ENCODE results near the gene ZNHIT1. TPM values are rescaled to one million over a fixed set of nuclear protein-coding genes. Genes with fewer than 3 reads are reported as not detected.

ZNHIT1 gene
- total RNA-seq, 1 donor from 2014 or later, result 109 TPM

- no peak for DNase-seq (ENCODE audit: low read depth)
- TF ChIP-seq, protein P1, sequence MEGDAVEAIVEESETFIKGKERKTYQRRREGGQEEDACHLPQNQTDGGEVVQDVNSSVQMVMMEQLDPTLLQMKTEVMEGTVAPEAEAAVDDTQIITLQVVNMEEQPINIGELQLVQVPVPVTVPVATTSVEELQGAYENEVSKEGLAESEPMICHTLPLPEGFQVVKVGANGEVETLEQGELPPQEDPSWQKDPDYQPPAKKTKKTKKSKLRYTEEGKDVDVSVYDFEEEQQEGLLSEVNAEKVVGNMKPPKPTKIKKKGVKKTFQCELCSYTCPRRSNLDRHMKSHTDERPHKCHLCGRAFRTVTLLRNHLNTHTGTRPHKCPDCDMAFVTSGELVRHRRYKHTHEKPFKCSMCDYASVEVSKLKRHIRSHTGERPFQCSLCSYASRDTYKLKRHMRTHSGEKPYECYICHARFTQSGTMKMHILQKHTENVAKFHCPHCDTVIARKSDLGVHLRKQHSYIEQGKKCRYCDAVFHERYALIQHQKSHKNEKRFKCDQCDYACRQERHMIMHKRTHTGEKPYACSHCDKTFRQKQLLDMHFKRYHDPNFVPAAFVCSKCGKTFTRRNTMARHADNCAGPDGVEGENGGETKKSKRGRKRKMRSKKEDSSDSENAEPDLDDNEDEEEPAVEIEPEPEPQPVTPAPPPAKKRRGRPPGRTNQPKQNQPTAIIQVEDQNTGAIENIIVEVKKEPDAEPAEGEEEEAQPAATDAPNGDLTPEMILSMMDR (IDR thresholded peaks at IDR 0.05; ENCODE audit: insufficient read depth, low read length, poor library complexity, severe bottlenecking), result no peak
- Histone ChIP-seq H3K36me3 (ENCODE audit: control insufficient read depth, insufficient read depth, low read length) (no peaks in the 10 kb centered on the region), H3K4me3 (ENCODE audit: low read depth, low read length) (no peak overlapping the region), H3K27me3 (ENCODE audit: control insufficient read depth, insufficient read depth, low read length) (peaks cover 24% of the 10 kb centered on the region)
These were observed 11.9 kb upstream of the ZNHIT1 start for GRCh38 chr7:101205901-101206664.

GRCh38 chr7:101206665-101207042, 11.3 kb upstream of the ZNHIT1 start:
- H3K4me3 ChIP-seq (ENCODE audit: low read depth, low read length), result no peak overlapping the region
- DNase-seq (ENCODE audit: low read depth), result no peak
- peaks cover 20% of the 10 kb centered on the region for H3K27me3 ChIP-seq (ENCODE audit: control insufficient read depth, insufficient read depth, low read length)
- H3K36me3 ChIP-seq (ENCODE audit: control insufficient read depth, insufficient read depth, low read length), result no peaks in the 10 kb centered on the region
- TF ChIP-seq, protein P1 (IDR thresholded peaks at IDR 0.05; ENCODE audit: insufficient read depth, low read length, poor library complexity, severe bottlenecking), result no peak

DNA sequence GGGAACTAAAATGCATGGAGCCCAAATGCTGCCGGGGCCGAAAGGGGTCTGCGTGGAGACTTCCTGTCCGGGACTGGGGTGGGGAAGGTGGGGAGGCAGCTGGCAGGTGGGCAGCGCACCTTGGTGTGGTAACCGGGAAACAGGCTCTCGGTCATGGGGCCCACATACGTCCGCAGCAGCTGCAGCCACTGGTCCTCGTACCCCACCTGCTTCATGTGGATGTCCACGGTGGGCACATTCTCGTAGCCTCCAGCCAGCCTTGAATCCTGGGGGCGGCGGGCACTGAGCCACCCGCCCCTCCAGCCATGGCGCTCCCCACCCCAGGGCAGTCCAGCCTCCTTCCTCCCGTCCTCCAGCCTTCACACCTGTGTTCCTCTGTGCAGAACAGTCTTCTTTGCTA, 10.5 kb upstream of the ZNHIT1 start:
- TF ChIP-seq, protein P1 (IDR thresholded peaks at IDR 0.05; ENCODE audit: insufficient read depth, low read length, poor library complexity, severe bottlenecking), result no peak
- Histone ChIP-seq H3K36me3 (ENCODE audit: control insufficient read depth, insufficient read depth, low read length) (no peaks in the 10 kb centered on the region), H3K27me3 (ENCODE audit: control insufficient read depth, insufficient read depth, low read length) (peaks cover 12% of the 10 kb centered on the region), H3K4me3 (ENCODE audit: low read depth, low read length) (no peak overlapping the region)
- DNase-seq (ENCODE audit: low read depth), result no peak

- no peak for DNase-seq (ENCODE audit: low read depth)
- TF ChIP-seq, protein P1 (IDR thresholded peaks at IDR 0.05; ENCODE audit: insufficient read depth, low read length, poor library complexity, severe bottlenecking), result no peak
- Histone ChIP-seq H3K4me3 (ENCODE audit: low read depth, low read length) (no peak overlapping the region), H3K27me3 (ENCODE audit: control insufficient read depth, insufficient read depth, low read length) (no peaks in the 10 kb centered on the region), H3K36me3 (ENCODE audit: control insufficient read depth, insufficient read depth, low read length) (no peaks in the 10 kb centered on the region)
These were observed 9.2 kb upstream of the ZNHIT1 start for GRCh38 chr7:101208794-101209193.

- H3K27me3 ChIP-seq (ENCODE audit: control insufficient read depth, insufficient read depth, low read length), result no peaks in the 10 kb centered on the region
- TF ChIP-seq, protein P1 (IDR thresholded peaks at IDR 0.05; ENCODE audit: insufficient read depth, low read length, poor library complexity, severe bottlenecking), result no peak
- no peak for DNase-seq (ENCODE audit: low read depth)
- no peak overlapping the region for H3K4me3 ChIP-seq (ENCODE audit: low read depth, low read length)
- H3K36me3 ChIP-seq (ENCODE audit: control insufficient read depth, insufficient read depth, low read length), result peaks cover 1% of the 10 kb centered on the region
These were observed 7.8 kb upstream of the ZNHIT1 start for GRCh38 chr7:101210143-101210542.

GRCh38 chr7:101211501-101211900, 6.5 kb upstream of the ZNHIT1 start:
- no peaks in the 10 kb centered on the region for H3K27me3 ChIP-seq (ENCODE audit: control insufficient read depth, insufficient read depth, low read length)
- no peak overlapping the region for H3K4me3 ChIP-seq (ENCODE audit: low read depth, low read length)
- peaks cover 1% of the 10 kb centered on the region for H3K36me3 ChIP-seq (ENCODE audit: control insufficient read depth, insufficient read depth, low read length)
- DNase-seq (ENCODE audit: low read depth), result no peak
- TF ChIP-seq, protein P1 (IDR thresholded peaks at IDR 0.05; ENCODE audit: insufficient read depth, low read length, poor library complexity, severe bottlenecking), result no peak
